ENCODE data around the gene MRPL52. TPM values are rescaled to one million over a fixed set of nuclear protein-coding genes. Genes with fewer than 3 reads are reported as not detected.

MRPL52 gene
- total and polyA plus RNA-seq, 8 donors = 29.1 to 85.0 (median 45.8) TPM

DNA sequence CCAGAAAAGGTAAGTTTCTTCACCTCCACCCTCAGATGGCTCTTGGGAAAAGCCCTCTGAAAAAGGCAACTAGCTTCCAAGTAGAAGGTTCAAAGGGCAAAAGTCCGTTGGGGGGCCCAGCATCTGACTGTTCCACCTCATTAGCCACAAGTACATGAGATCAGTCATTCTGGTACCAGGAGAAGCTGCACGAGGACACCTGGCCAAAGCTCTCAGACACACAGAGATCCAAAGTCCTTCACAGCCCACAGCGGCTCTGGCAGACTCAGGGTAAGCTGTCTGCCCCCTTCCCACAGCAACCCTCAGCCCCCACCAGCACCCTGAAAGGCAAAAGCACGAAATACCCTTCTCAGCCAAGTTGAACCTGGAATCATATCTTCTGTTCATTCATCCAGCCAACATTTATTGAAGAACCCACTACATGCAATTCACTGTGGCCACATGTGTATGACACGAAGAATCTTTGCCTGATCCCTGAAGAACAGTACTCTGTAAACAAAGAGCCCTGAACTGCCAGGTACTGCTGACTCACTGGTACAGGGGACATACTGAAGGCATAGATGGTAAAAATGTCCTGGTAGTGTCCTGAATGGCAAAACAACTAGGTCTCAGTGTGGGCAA lies 33.5 kb upstream of the MRPL52 start:
- TF ChIP-seq, protein P1, sequence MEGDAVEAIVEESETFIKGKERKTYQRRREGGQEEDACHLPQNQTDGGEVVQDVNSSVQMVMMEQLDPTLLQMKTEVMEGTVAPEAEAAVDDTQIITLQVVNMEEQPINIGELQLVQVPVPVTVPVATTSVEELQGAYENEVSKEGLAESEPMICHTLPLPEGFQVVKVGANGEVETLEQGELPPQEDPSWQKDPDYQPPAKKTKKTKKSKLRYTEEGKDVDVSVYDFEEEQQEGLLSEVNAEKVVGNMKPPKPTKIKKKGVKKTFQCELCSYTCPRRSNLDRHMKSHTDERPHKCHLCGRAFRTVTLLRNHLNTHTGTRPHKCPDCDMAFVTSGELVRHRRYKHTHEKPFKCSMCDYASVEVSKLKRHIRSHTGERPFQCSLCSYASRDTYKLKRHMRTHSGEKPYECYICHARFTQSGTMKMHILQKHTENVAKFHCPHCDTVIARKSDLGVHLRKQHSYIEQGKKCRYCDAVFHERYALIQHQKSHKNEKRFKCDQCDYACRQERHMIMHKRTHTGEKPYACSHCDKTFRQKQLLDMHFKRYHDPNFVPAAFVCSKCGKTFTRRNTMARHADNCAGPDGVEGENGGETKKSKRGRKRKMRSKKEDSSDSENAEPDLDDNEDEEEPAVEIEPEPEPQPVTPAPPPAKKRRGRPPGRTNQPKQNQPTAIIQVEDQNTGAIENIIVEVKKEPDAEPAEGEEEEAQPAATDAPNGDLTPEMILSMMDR (IDR thresholded peaks at IDR 0.05) = no peak
- no peaks in the 10 kb centered on the region for H3K9me3 ChIP-seq
- no peak overlapping the region for H3K27ac ChIP-seq
- H3K27me3 ChIP-seq = no peaks in the 10 kb centered on the region
- intact Hi-C loops (cut with DNase I) = no loop called here
- no peak for FAIRE-seq
- no peaks in the 10 kb centered on the region for H3K4me1 ChIP-seq
- ATAC-seq = no peak
- H3K36me3 ChIP-seq = no peaks in the 10 kb centered on the region
- no peak for DNase-seq
- no peak overlapping the region for H3K4me3 ChIP-seq
- WGBS, 2 donors = 59 to 71% methylated on average over 5 of the region's 5 CpGs

DNA sequence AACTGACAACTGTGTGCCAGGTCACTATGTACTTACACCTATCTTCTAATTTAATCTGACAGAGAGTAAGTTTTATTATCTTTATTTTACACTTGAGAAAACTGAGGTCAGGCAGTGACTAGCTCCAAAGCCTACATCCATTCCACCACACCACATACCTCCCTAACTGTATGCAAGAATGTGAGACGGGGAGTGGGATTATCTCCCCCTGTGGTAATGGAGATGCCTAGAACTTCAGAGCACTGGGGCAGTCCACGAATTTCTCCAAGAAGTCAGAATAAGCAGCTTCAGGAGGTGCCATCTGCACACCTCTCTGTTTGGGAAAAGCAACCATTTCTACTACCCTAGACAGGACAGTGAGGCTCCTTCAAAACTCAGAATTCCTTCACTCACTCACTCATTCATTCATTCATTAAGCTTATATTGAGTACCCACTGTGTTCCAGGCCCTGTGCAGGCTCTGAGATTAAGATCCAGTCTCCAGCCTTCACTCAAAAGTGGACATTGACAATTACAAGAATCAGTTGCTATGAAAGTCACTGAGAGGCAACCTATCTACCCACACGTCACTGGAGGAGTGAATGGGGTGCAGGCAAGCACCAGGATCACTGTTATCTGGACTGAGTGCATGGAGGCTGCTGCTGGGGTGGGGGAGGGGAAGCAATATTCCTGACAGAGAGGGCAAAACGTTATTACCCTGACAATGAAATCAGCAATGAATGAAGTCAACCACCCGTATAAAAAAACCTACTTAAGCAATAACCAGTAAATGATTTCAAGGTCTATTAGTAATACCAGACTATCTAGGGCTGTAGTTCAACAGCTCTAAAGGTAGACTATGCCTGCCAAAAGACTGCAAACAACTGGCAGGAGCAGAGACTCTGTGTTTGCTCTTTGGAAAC lies 32.4 kb upstream of the MRPL52 start:
- H3K27ac ChIP-seq = no peak overlapping the region

DNA sequence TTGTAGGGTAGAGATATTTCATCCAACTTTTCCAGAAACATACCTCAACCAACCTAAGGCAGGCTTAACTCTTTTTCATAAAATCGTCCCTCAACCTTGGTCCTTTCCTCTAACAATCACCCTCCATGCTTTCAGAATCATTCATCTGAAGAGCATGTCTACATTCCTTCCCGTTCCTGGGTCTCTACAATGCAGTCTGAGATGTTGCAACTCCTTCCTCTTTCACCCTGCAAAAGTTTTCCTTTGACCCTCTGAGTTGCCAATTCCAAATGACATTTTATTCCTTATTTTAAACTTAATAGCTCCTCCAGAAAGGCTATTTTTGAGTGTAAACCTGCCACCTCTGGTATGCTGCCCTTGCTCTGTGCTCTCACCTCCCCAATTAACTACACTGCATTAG lies 31.2 kb upstream of the MRPL52 start:
- no peak for DNase-seq
- Histone ChIP-seq H3K36me3 (no peaks in the 10 kb centered on the region), H3K9me3 (no peaks in the 10 kb centered on the region), H3K4me3 (no peak overlapping the region), H3K27ac (no peak overlapping the region), H3K4me1 (no peaks in the 10 kb centered on the region), H3K27me3 (no peaks in the 10 kb centered on the region)
- intact Hi-C loops (cut with DNase I) = no loop called here
- TF ChIP-seq, protein P1 (IDR thresholded peaks at IDR 0.05) = no peak
- FAIRE-seq = no peak
- ATAC-seq = peak in 1 of 4 donors; percentile 54
- 49 to 59% methylated on average over 2 of the region's 2 CpGs for WGBS, 2 donors

More for the DNA sequence above, 32.4 kb upstream of the MRPL52 start:
- Histone ChIP-seq H3K36me3 (no peaks in the 10 kb centered on the region), H3K4me3 (no peak overlapping the region), H3K4me1 (no peaks in the 10 kb centered on the region), H3K27me3 (no peaks in the 10 kb centered on the region), H3K9me3 (no peaks in the 10 kb centered on the region)
- FAIRE-seq (no peak), DNase-seq (no peak), ATAC-seq (no peak)
- whole genome bisulfite sequencing, 2 donors = 38 to 44% methylated on average over 5 of the region's 5 CpGs
- intact Hi-C loops (cut with DNase I) = no loop called here
- TF ChIP-seq, protein P1 (IDR thresholded peaks at IDR 0.05) = no peak

DNA sequence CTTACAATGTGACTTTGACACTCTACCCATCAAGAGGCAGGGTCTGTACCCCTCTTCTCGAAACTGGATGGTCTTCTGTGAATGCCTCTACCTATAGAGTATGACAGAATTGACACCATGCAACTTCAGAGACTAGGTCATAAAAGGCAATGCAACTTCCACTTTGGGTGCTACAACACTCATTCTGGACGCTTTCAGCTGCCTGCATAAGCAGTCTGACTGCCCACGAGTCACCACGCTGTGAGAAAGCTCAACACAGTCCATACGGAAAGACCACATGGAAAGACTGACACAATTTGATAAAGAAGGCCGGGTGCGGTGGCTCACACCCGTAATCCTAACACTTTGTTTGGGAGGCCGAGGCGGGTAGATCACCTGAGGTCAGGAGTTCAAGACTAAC lies 29.3 kb upstream of the MRPL52 start:
- peak in 1 of 4 donors; percentile 46 for ATAC-seq

More for the DNA sequence above, 29.3 kb upstream of the MRPL52 start:
- Histone ChIP-seq H3K9me3 (no peaks in the 10 kb centered on the region), H3K27me3 (no peaks in the 10 kb centered on the region), H3K4me3 (no peak overlapping the region), H3K4me1 (no peaks in the 10 kb centered on the region), H3K27ac (no peak overlapping the region), H3K36me3 (no peaks in the 10 kb centered on the region)
- 80 to 90% methylated on average over 10 of the region's 10 CpGs for WGBS, 2 donors
- FAIRE-seq (no peak), DNase-seq (no peak)
- intact Hi-C loops (cut with DNase I) = no loop called here
- TF ChIP-seq, protein P1 (IDR thresholded peaks at IDR 0.05) = no peak

All from pancreas (tissue), 10 donors.